GM12874 (cell line): ENCODE data around the gene MYCN.

ENCODE experiments used
- TF ChIP-seq, protein P1 (sequence below): IDR thresholded peaks from 2 replicates; pipeline ENCODE4 v1.5.1; 2011; ENCODE audit warnings: low read depth, mild to moderate bottlenecking, control low read depth, low read length, moderate library complexity; ENCODE audit not compliant: insufficient read depth

MYCN gene

GRCh38 chr2:15982285-15983044 is 42.1 kb downstream of the MYCN start:
- TF ChIP-seq, protein P1, sequence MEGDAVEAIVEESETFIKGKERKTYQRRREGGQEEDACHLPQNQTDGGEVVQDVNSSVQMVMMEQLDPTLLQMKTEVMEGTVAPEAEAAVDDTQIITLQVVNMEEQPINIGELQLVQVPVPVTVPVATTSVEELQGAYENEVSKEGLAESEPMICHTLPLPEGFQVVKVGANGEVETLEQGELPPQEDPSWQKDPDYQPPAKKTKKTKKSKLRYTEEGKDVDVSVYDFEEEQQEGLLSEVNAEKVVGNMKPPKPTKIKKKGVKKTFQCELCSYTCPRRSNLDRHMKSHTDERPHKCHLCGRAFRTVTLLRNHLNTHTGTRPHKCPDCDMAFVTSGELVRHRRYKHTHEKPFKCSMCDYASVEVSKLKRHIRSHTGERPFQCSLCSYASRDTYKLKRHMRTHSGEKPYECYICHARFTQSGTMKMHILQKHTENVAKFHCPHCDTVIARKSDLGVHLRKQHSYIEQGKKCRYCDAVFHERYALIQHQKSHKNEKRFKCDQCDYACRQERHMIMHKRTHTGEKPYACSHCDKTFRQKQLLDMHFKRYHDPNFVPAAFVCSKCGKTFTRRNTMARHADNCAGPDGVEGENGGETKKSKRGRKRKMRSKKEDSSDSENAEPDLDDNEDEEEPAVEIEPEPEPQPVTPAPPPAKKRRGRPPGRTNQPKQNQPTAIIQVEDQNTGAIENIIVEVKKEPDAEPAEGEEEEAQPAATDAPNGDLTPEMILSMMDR = no peak

- TF ChIP-seq, protein P1 = no peak
Measured at GRCh38 chr2:15983496-15983895, 43.1 kb downstream of the MYCN start.

- TF ChIP-seq, protein P1 = no peak
Measured at GRCh38 chr2:15984368-15985255, 44.3 kb downstream of the MYCN start.

DNA sequence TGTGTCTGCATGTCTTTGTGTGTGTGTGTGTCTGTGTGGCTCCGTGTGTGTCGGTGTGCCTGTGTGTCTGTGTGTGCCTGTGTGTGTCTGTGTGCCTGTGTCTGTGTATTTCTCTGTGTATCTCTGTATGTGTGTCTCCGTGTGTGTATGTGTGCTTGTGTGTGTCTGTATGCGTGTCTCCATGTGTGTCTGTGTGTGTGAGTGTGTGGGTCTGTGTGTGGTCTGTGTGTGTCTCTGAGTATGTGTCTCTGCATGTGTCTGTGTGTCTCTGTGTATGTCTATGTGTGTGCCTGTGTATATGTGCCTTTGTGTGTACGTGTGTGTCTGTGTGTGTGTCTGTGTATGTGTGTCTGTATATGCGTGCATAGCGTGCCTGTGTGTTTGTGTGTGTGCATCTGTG is 45.2 kb downstream of the MYCN start:
- TF ChIP-seq, protein P1 = no peak

GRCh38 chr2:15986068-15986560 is 45.8 kb downstream of the MYCN start:
- TF ChIP-seq, protein P1 = no peak

DNA sequence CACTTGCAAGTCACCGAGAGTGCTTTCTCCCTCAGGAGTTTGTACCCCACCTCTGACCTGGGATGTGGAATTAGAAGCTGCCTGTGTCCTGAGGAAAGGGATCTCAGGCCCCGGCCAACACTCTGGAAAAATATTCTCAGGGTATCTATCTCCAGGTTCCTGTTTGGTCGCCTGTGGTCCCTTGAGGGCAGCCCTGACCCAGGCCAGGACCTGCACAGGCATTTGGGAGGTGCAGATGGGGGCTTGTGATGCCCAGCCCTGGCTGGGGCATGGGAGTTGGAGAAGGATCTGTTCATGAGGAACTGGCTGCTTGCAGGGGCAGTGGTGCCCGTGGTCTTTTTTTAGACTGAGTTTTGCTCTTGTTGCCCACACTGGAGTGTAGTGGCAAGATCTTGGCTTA is 46.3 kb downstream of the MYCN start:
- TF ChIP-seq, protein P1 = no peak

DNA sequence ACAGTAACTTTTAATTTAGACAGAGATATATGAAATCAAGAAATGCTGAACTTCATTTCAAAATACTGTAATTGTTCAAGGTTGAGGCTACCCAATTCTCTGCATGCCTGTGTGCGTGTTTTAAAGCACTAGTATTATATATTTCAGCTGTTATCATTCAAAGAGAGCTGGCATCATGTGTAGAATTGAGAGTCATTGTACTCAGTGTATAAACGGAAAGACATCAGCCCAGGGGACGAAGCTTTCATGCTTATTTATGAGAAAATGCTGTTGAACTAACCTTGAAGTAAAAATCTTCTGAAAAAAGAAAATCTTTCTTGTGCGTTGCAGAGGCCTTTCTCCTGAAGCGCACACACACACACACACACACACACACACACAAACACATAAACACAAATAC is 48.4 kb downstream of the MYCN start:
- TF ChIP-seq, protein P1 = no peak
